ENCODE data around the gene PEMT. TPM values are rescaled to one million over a fixed set of nuclear protein-coding genes. Genes with fewer than 3 reads are reported as not detected.

PEMT gene
- total and polyA plus RNA-seq, 2 donors (not counting 1 experiment from before 2014, with no cell fraction given) = 10.7 to 20.3 TPM

DNA sequence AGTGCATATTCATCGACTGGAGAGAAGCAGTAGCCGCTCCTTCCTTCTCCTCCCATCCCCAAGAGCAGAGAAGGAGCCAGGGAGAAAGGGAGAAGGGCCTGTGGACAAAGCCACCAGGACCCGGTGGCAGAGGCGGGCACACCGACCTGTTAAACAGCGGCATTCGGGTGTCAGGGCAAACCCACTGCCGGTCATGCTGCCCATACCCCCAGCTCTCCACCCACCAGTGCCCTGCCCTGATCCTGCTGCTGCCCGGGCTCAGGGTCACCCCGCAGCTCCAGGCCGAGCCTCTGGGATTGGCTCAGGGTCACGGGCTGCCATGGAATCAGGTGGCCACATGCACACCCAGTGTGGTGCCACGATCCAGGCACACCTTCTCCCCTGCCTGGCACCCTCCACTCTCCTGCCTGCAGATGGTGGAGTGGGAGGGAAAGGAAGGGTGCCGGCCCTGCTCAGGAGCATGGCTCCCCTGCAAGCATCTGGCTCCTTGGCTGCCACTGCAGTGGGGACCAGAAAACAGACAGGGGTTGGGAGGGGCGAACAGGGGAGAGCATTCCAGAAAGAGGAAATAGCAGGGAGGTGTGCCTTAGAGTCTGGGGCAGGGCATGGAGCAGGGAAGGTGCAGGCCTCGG, 77.0 kb downstream of the PEMT start:
- H3K36me3 ChIP-seq (replicated peaks in 1 of 2; ENCODE audit: control extremely low read depth in 1 of 2, control insufficient read depth in 1 of 2, extremely low read depth in 1 of 2, insufficient read depth in 2 of 2, low read length in 1 of 2) = no peaks in the 10 kb centered on the region
- POLR2A ChIA-PET = no interaction called here
- H3K4me1 Mint-ChIP-seq = no peaks in the 10 kb centered on the region
- H3K27me3 Mint-ChIP-seq = no peaks in the 10 kb centered on the region
- H3K4me2 ChIP-seq (replicated peaks; ENCODE audit: low read depth, low read length, poor library complexity, severe bottlenecking) = no peak overlapping the region
- intact Hi-C loops (cut with micrococcal nuclease) = no loop called here
- H3K27ac ChIP-seq (ENCODE audit: low read length in 2 of 2) = no peak overlapping the region
- no peak overlapping the region for H3K4me3 Mint-ChIP-seq
- CTCF ChIA-PET = interaction anchor here (1.1 kb wide), 1 partner anchor 18 kb away, joined by 3 read pairs; no protein-coding TSS in a partner anchor
- no peaks in the 10 kb centered on the region for H3K9me3 ChIP-seq (ENCODE audit: control extremely low read depth in 1 of 3, control insufficient read depth in 2 of 3, insufficient read depth in 1 of 3, low read length in 2 of 3)
- 94% methylated on average over 11 of the region's 16 CpGs for WGBS (ENCODE audit: insufficient coverage)
- ATAC-seq (ENCODE audit: low read depth) = no peak
- TF ChIP-seq EZH2 (IDR thresholded peaks at IDR 0.05; ENCODE audit: borderline replicate concordance, insufficient read depth, low read depth, low read length, poor library complexity, severe bottlenecking) (no peak), CTCF (IDR thresholded peaks at IDR 0.05) (no peak)
- no peak overlapping the region for H3K9ac ChIP-seq (ENCODE audit: low read length)
- no peaks in the 10 kb centered on the region for H3K27me3 ChIP-seq (replicated peaks in 1 of 4; ENCODE audit: control extremely low read depth in 1 of 4, control insufficient read depth in 3 of 4, insufficient read depth in 4 of 4, low read length in 3 of 4)
- H3K9me3 Mint-ChIP-seq (ENCODE audit: insufficient read depth) = no peaks in the 10 kb centered on the region
- no peak overlapping the region for H2AFZ ChIP-seq (ENCODE audit: insufficient read depth, low read depth, low read length, poor library complexity, severe bottlenecking)
- H3K4me1 ChIP-seq (ENCODE audit: control insufficient read depth in 2 of 2, insufficient read depth in 2 of 2, low read length in 2 of 2) = no peaks in the 10 kb centered on the region
- no peak for DNase-seq
- no peak overlapping the region for H3K4me3 ChIP-seq (ENCODE audit: control extremely low read depth in 1 of 5, extremely low read depth in 1 of 5, insufficient read depth in 1 of 5, low read depth in 2 of 5, low read length in 4 of 5)
- no peaks in the 10 kb centered on the region for H3K79me2 ChIP-seq (ENCODE audit: control insufficient read depth, insufficient read depth, low read length)
- H3K27ac Mint-ChIP-seq = no peak overlapping the region
- no peaks in the 10 kb centered on the region for H4K20me1 ChIP-seq (ENCODE audit: control insufficient read depth, insufficient read depth, low read length, poor library complexity, severe bottlenecking)

GRCh38 chr17:17513626-17514025, 77.9 kb downstream of the PEMT start:
- Histone ChIP-seq H4K20me1 (ENCODE audit: control insufficient read depth, insufficient read depth, low read length, poor library complexity, severe bottlenecking) (no peaks in the 10 kb centered on the region), H3K4me2 (replicated peaks; ENCODE audit: low read depth, low read length, poor library complexity, severe bottlenecking) (no peak overlapping the region), H3K79me2 (ENCODE audit: control insufficient read depth, insufficient read depth, low read length) (no peaks in the 10 kb centered on the region), H3K4me1 (ENCODE audit: control insufficient read depth in 2 of 2, insufficient read depth in 2 of 2, low read length in 2 of 2) (no peaks in the 10 kb centered on the region), H3K27me3 (replicated peaks in 1 of 4; ENCODE audit: control extremely low read depth in 1 of 4, control insufficient read depth in 3 of 4, insufficient read depth in 4 of 4, low read length in 3 of 4) (no peaks in the 10 kb centered on the region), H3K4me3 (ENCODE audit: control extremely low read depth in 1 of 5, extremely low read depth in 1 of 5, insufficient read depth in 1 of 5, low read depth in 2 of 5, low read length in 4 of 5) (no peak overlapping the region), H3K9ac (ENCODE audit: low read length) (no peak overlapping the region), H3K36me3 (replicated peaks in 1 of 2; ENCODE audit: control extremely low read depth in 1 of 2, control insufficient read depth in 1 of 2, extremely low read depth in 1 of 2, insufficient read depth in 2 of 2, low read length in 1 of 2) (no peaks in the 10 kb centered on the region), H3K9me3 (ENCODE audit: control extremely low read depth in 1 of 3, control insufficient read depth in 2 of 3, insufficient read depth in 1 of 3, low read length in 2 of 3) (no peaks in the 10 kb centered on the region), H3K27ac (ENCODE audit: low read length in 2 of 2) (no peak overlapping the region), H2AFZ (ENCODE audit: insufficient read depth, low read depth, low read length, poor library complexity, severe bottlenecking) (no peak overlapping the region)
- Mint-ChIP-seq H3K4me3 (no peak overlapping the region), H3K9me3 (ENCODE audit: insufficient read depth) (no peaks in the 10 kb centered on the region), H3K4me1 (no peaks in the 10 kb centered on the region), H3K27me3 (no peaks in the 10 kb centered on the region), H3K27ac (no peak overlapping the region)
- 97% methylated on average over 5 of the region's 7 CpGs for WGBS (ENCODE audit: insufficient coverage)
- no peak for DNase-seq
- intact Hi-C loops (cut with micrococcal nuclease) = no loop called here
- ChIA-PET CTCF (interaction anchor here (1.1 kb wide), 1 partner anchor 17 kb away, joined by 3 read pairs; no protein-coding TSS in a partner anchor), POLR2A (no interaction called here)
- no peak for TF ChIP-seq EZH2 (IDR thresholded peaks at IDR 0.05; ENCODE audit: borderline replicate concordance, insufficient read depth, low read depth, low read length, poor library complexity, severe bottlenecking)
- TF ChIP-seq CTCF (IDR thresholded peaks at IDR 0.05) = no peak
- ATAC-seq (ENCODE audit: low read depth) = no peak
